Mucosa of descending colon (tissue), 3 donors: ENCODE measurements around the gene PDCD1LG2. TPM values are rescaled to one million over a fixed set of nuclear protein-coding genes. Genes with fewer than 3 reads are reported as not detected.

Experiments
- ATAC-seq: fragments of 200-7000 bp; cut with Tn5 transposase; one replicate; pipeline ENCODE4 v1.9.1; 2020; ENCODE audit warnings: mild to moderate bottlenecking, moderate library complexity
- DNase-seq, 3 donors: peaks; one replicate each; pipeline ENCODE4 v3.0.0-alpha.2; 2020
- H3K36me3 ChIP-seq: fragments of 200-600 bp; one replicate; pipeline ENCODE4 v1.8.0; 2021; ENCODE audit warnings: low read depth, mild to moderate bottlenecking
- H3K4me1 ChIP-seq: fragments of 200-600 bp; one replicate; pipeline ENCODE4 v1.8.0; 2021; ENCODE audit warnings: low read depth, mild to moderate bottlenecking
- H3K4me3 ChIP-seq: fragments of 200-600 bp; one replicate; pipeline ENCODE4 v1.8.0; 2021; ENCODE audit warnings: mild to moderate bottlenecking
- H3K9me3 ChIP-seq: fragments of 200-600 bp; one replicate; pipeline ENCODE4 v1.8.0; 2021; ENCODE audit warnings: mild to moderate bottlenecking
- intact Hi-C, 2 donors: fragments of 100-400 bp; cut with DNase I in 1 of 2; cut with micrococcal nuclease in 1 of 2; formaldehyde crosslinking; loops; one replicate each; pipeline versions ENCODE4 v1.11.0 to v1.11.1; 2022; cut with DNase I, micrococcal nuclease
- total RNA-seq, 3 donors: library from RNA; stranded (reverse); fragmentation: NEBNext Ultra II Directional in 2 of 3; extraction: Animal tissue kit (Norgen Biotek cat#: 25700) in 2 of 3; gene quantifications; one replicate each; pipeline versions ENCODE4 v1.2.1 to v1.2.4, GENCODE V29; 2021 to 2023
- TF ChIP-seq, protein P1 (sequence below): fragments of 200-600 bp; IDR thresholded peaks from one replicate; pipeline ENCODE4 v1.8.0; 2022; ENCODE audit warnings: antibody characterized with exemption, mild to moderate bottlenecking
- donor health status: DM: no; HTN: no; CAD: no; lungs with moderate emphysema.
- donor health status: DM: no; HTN: no; CAD: no.
- donor health status: DM: no; HTN: yes; CAD: no.

The PDCD1LG2 gene
- total RNA-seq, 3 donors from 2014 or later: 0.20 to 1.2 (median 0.63) TPM

DNA sequence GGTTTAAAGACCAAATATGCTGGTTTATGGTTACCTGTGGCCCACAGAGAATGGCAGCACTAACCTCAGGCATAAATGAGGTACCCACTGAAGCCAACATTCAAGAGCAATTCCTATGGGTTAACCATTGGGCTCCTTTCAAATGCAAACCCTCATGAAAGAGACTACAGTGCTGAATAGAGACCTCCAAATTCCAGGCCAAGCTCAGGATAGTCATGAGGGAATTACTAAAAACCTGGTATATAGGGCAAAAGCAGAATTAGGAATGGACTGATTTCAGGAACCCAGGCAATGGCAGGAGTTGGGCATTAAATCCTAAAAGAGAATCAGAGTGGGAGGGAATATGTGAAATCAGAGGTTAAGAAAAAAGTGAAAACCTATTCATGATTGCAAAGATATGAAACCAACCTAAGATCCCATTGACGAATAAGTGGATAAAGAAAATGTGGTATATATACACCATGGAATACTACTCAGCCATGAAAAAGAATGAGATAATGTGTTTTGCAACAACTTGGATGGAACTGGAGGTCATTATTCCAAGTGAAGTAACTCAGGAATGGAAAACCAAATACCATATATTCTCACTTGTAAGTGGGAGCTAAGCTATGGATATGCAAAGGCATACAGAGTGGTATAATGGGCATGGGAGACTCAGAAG lies 51.6 kb downstream of the PDCD1LG2 start:
- intact Hi-C loops: no loop called here
- no peak for ATAC-seq
- TF ChIP-seq, protein P1, sequence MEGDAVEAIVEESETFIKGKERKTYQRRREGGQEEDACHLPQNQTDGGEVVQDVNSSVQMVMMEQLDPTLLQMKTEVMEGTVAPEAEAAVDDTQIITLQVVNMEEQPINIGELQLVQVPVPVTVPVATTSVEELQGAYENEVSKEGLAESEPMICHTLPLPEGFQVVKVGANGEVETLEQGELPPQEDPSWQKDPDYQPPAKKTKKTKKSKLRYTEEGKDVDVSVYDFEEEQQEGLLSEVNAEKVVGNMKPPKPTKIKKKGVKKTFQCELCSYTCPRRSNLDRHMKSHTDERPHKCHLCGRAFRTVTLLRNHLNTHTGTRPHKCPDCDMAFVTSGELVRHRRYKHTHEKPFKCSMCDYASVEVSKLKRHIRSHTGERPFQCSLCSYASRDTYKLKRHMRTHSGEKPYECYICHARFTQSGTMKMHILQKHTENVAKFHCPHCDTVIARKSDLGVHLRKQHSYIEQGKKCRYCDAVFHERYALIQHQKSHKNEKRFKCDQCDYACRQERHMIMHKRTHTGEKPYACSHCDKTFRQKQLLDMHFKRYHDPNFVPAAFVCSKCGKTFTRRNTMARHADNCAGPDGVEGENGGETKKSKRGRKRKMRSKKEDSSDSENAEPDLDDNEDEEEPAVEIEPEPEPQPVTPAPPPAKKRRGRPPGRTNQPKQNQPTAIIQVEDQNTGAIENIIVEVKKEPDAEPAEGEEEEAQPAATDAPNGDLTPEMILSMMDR: no peak

DNA sequence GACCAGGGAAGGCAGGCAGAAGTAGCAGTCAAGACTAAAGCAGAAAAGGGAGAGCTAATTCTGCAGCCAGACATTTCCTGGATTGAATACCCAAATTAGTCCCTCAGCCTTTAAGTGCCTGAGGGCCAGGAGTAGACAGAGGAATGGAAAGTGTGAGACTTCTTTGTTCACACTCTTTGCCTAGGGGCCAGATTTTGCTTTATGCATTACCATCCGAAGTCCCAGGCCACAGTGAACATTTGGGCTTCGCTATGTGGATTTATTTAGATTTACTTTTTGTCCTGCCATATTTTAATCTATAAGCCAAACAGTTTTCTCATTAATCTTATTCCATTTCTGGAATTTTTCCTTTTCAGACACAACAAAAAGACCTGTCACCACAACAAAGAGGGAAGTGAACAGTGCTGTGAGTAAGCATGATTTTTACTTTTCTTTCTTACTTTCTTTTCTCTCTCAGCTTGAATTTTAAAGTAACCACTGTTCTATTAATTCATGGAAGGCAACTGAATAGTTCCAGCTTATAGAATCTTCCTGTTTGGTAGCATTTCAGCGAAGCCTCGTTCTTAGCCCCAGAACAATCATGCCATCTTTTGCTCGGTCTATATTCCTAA lies 52.6 kb downstream of the PDCD1LG2 start:
- Histone ChIP-seq H3K4me3 (no peak overlapping the region), H3K36me3 (no peaks in the 10 kb centered on the region), H3K4me1 (no peaks in the 10 kb centered on the region), H3K9me3 (no peaks in the 10 kb centered on the region)
- intact Hi-C loops: no loop called here
- TF ChIP-seq, protein P1: no peak
- DNase-seq (no peak), ATAC-seq (no peak)

More for the DNA sequence above, 51.6 kb downstream of the PDCD1LG2 start:
- Histone ChIP-seq H3K4me1 (no peaks in the 10 kb centered on the region), H3K36me3 (no peaks in the 10 kb centered on the region), H3K4me3 (no peak overlapping the region), H3K9me3 (no peaks in the 10 kb centered on the region)
- DNase-seq: no peak

DNA sequence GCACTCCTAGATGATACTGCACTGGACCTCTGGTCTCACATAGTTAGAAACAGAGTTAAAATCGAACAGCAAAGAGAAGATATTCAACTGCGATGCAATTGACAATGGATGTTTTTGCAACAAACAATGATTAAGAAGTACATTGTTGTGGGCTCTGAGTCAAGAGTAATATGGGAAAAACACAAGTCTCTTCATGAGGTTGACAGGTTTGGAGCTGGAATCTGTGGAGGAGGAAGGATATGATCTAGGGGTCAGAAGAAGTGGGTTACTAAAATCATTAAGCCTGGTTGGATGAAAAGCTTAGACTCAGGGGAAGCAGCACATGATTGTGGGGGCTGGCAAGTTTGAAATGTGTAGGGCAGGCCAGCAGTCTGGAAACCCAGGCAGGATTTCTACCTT lies 53.1 kb downstream of the PDCD1LG2 start:
- no peaks in the 10 kb centered on the region for H3K36me3 ChIP-seq
- TF ChIP-seq, protein P1: no peak
- H3K4me3 ChIP-seq: no peak overlapping the region
- intact Hi-C loops: no loop called here
- H3K4me1 ChIP-seq: no peaks in the 10 kb centered on the region
- ATAC-seq (no peak), DNase-seq (no peak)
- H3K9me3 ChIP-seq: no peaks in the 10 kb centered on the region

DNA sequence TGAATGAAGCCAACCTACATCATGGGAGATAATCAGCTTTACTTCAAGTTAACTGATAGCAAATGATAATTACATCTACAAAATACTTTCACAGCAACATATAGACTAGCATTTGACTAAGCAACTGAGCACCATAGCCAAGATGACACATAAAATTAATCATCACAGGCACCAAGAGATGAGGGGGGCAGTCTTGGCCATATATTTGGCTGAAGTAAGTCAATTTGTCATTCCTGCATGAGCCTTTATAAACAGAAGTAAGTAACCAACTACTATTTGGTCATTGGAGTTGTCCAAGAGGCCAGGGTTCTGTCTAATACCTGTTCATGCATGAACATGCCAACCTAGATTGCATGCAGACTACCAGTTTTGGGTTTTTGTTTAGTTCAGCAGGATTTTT lies 53.6 kb downstream of the PDCD1LG2 start:
- intact Hi-C loops: no loop called here
- no peak for ATAC-seq
- TF ChIP-seq, protein P1: no peak
- Histone ChIP-seq H3K4me3 (no peak overlapping the region), H3K9me3 (no peaks in the 10 kb centered on the region), H3K4me1 (no peaks in the 10 kb centered on the region), H3K36me3 (no peaks in the 10 kb centered on the region)
- DNase-seq: no peak

DNA sequence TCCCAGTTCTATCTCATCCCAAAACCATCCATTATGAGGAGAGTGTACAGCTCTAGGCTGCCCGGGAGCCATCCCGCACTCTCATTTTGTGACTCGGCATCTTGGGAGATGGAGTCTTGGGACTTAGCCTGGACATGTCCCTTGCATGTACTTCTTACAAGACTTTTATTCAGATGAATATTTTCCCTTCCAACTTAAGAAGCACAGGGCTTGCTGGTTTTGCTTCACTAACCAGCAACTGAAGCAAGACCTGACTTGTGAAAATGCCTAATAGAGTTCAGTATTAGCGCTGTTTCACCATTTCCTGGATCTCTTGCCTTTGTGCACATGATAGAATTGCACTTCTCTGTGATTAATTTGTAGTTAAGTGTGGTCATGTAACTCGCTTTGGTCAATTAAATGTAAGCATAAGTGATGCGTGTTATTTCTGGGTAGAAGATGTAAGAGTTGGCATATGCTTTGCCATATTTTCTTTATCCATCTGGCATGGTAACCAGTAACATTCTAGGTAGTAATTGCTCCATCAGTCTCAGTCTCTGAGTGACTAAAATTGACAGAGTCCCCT lies 55.8 kb downstream of the PDCD1LG2 start:
- H3K9me3 ChIP-seq: no peaks in the 10 kb centered on the region
- intact Hi-C loops: no loop called here
- H3K4me3 ChIP-seq: no peak overlapping the region
- no peaks in the 10 kb centered on the region for H3K36me3 ChIP-seq
- DNase-seq (no peak), ATAC-seq (no peak)
- TF ChIP-seq, protein P1: no peak
- H3K4me1 ChIP-seq: no peaks in the 10 kb centered on the region
